ENCODE measurements around the gene LMOD2.

Gene LMOD2

DNA sequence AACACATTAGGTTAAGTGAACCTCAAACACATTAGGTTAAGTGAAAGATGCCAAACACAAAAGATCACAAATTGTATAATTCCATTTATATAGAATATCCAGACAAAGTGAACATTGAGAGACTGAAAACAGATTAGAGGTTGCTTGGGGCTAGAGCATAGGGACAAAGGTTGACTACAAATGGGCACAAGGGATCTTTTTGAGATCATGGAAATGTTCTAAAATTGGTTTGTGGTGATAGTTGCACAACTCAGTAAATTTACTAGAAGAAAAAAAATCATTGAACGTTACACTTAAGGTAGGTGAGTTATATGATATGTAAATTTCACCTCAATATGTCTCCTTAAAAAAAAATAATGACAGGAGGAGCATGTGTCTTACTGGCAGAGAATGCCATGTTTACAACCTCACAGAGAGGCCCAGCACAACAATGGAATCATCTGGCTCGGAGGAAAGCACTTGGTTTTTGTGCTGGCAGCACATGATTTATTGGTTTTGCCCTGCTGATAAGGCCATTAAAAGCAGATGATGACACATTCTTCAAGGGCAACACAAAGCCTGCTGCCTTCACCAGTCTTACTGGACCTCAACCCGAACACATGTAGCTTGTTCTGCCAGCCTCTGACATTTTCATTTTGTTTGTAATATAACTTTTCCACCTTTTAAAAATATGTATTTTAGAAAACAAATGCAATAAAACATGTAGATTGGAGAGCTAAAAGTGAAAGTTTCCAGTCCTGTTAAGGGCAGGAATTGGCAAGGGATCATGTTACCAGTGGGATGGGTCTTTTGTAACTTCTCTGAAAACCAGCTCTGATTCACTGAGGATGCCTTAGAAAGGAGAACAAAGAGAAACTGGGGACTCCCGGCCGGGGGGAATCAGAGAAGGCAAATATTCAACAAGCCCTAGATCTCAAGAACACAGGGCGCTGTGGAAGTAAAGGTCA lies 11.9 kb upstream of the LMOD2 start:
- Histone ChIP-seq H3K9me3 (ENCODE audit: control insufficient read depth, low read length) (no peaks in the 10 kb centered on the region), H3K36me3 (ENCODE audit: control insufficient read depth, insufficient read depth, low read length) (no peaks in the 10 kb centered on the region), H3K9ac (ENCODE audit: low read length) (no peak overlapping the region), H3K4me1 (ENCODE audit: control insufficient read depth, insufficient read depth, low read length) (no peaks in the 10 kb centered on the region), H3K27me3 (ENCODE audit: control insufficient read depth, insufficient read depth, low read length) (peaks cover 9% of the 10 kb centered on the region), H3K4me3 (ENCODE audit: low read length) (no peak overlapping the region)

DNA sequence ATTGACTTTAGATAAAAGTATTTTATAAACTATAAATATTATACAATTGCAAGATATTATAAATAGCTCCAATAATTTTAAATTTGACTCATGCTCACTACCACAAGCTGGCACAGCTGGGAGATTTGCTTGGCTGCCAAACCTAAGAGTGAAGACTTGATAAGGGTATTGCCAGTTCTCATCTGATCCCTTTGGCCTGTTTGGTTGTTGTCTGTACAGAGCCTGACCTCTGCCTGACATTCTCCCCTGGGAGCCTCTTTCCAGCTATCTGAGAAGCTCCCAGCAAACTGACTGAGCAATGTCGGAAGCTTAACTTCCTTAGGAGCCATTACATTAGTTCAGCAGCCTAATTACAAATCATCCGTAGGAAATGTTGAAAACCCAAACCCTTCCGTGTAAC lies 10.2 kb upstream of the LMOD2 start:
- H3K9ac ChIP-seq (ENCODE audit: low read length) = no peak overlapping the region
- no peak overlapping the region for H3K4me3 ChIP-seq (ENCODE audit: low read length)

DNA sequence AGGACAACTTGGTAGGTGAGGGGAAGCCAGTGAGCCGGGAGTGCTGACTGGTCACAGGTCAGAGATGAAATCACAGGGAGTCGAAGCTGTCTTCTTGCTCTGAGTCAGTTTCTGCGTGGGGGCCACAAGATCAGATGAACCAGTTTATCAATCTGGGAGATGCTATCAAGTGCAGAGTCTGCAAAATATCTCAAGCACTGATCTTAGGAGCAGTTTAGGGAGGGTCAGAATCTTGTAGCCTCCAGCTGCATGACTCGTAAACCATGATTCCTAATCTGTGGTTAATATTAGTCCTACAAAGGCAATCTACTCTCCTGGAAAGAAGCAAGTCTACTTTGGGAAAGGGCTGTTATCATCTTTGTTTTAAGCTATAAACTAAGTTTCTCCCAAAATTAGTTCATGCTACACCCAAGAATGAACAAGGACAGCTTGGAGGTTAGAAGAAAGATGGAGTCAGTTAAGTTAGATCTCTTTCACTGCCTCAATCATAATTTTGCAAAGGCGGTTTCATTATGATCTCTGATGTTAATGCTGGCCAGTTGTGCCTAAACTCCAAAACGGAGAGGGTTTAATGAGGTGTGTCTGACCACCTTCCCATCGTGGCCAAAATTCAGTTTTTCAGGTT lies 8.4 kb upstream of the LMOD2 start:
- H3K4me3 ChIP-seq (ENCODE audit: low read length) = no peak overlapping the region
- H3K9me3 ChIP-seq (ENCODE audit: control insufficient read depth, low read length) = no peaks in the 10 kb centered on the region
- H3K27me3 ChIP-seq (ENCODE audit: control insufficient read depth, insufficient read depth, low read length) = peaks cover 9% of the 10 kb centered on the region
- H3K4me1 ChIP-seq (ENCODE audit: control insufficient read depth, insufficient read depth, low read length) = no peaks in the 10 kb centered on the region
- no peak overlapping the region for H3K9ac ChIP-seq (ENCODE audit: low read length)
- no peaks in the 10 kb centered on the region for H3K36me3 ChIP-seq (ENCODE audit: control insufficient read depth, insufficient read depth, low read length)

More for the DNA sequence above, 10.2 kb upstream of the LMOD2 start:
- Histone ChIP-seq H3K27me3 (ENCODE audit: control insufficient read depth, insufficient read depth, low read length) (peaks cover 9% of the 10 kb centered on the region), H3K4me1 (ENCODE audit: control insufficient read depth, insufficient read depth, low read length) (no peaks in the 10 kb centered on the region), H3K36me3 (ENCODE audit: control insufficient read depth, insufficient read depth, low read length) (no peaks in the 10 kb centered on the region), H3K9me3 (ENCODE audit: control insufficient read depth, low read length) (no peaks in the 10 kb centered on the region)

DNA sequence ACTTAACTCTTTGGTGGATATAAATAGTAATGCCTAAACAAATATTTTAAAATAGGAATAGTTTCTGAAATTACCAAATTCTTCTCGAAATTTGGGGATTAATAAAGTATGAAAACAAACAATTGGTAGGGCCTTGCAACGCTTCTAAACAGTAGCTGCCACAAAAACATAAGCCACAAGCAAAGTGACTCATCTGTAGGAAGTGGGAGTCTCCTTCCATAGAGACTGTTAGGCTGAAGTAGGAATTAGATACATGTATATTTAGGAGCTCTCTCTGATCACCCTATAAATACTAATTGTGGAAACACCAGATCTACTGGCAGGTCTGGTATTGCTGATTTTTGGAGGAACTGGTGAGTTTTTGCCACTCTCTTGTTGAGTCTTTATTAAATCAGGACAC lies 5.7 kb upstream of the LMOD2 start:
- Histone ChIP-seq H3K4me3 (ENCODE audit: low read length) (no peak overlapping the region), H3K36me3 (ENCODE audit: control insufficient read depth, insufficient read depth, low read length) (no peaks in the 10 kb centered on the region), H3K9ac (ENCODE audit: low read length) (no peak overlapping the region), H3K4me1 (ENCODE audit: control insufficient read depth, insufficient read depth, low read length) (no peaks in the 10 kb centered on the region), H3K9me3 (ENCODE audit: control insufficient read depth, low read length) (no peaks in the 10 kb centered on the region), H3K27me3 (ENCODE audit: control insufficient read depth, insufficient read depth, low read length) (peaks cover 2% of the 10 kb centered on the region)

DNA sequence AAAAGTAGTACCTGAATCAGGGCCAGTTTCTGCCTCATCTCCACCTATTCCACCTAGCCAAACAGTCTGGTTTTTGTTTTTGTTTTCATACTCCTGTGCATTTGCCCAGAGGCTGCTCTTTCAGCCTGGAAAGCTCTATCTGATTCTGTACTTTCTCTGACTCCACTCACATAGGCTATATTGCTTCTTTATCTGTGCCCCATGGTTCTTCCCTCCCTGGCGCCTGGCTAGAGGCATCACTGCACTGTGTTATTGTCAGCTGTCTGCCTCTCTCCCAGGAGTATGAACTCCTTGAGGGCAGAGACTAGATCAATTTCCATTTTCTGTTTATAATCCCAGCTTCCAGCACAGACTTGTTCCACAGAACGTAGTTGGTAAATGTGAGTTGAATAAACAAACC lies 5.1 kb upstream of the LMOD2 start:
- Histone ChIP-seq H3K4me3 (ENCODE audit: low read length) (no peak overlapping the region), H3K9ac (ENCODE audit: low read length) (no peak overlapping the region), H3K4me1 (ENCODE audit: control insufficient read depth, insufficient read depth, low read length) (no peaks in the 10 kb centered on the region), H3K36me3 (ENCODE audit: control insufficient read depth, insufficient read depth, low read length) (no peaks in the 10 kb centered on the region), H3K27me3 (ENCODE audit: control insufficient read depth, insufficient read depth, low read length) (no peaks in the 10 kb centered on the region), H3K9me3 (ENCODE audit: control insufficient read depth, low read length) (no peaks in the 10 kb centered on the region)

DNA sequence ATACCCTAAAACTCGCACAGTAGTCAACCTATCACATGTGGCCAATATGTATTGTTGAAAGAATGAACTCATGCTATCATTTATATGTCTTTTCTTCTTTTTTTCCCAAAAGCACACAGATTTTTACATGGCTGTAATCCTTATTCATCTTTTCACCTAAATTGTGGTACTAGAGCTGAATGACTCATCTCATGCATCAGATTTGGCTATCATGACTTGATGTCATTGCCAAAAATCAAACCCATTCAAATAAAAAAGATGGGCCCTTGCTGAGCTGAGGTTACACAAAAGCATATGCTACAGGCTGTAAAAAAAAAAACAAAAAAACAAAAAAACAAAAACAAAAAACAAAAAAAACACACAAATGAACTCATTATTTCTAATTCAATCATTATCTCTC lies 3.3 kb upstream of the LMOD2 start:
- H3K9me3 ChIP-seq (ENCODE audit: control insufficient read depth, low read length) = no peaks in the 10 kb centered on the region
- H3K27me3 ChIP-seq (ENCODE audit: control insufficient read depth, insufficient read depth, low read length) = no peaks in the 10 kb centered on the region
- H3K36me3 ChIP-seq (ENCODE audit: control insufficient read depth, insufficient read depth, low read length) = no peaks in the 10 kb centered on the region
- no peak overlapping the region for H3K4me3 ChIP-seq (ENCODE audit: low read length)
- H3K4me1 ChIP-seq (ENCODE audit: control insufficient read depth, insufficient read depth, low read length) = no peaks in the 10 kb centered on the region
- H3K9ac ChIP-seq (ENCODE audit: low read length) = no peak overlapping the region

DNA sequence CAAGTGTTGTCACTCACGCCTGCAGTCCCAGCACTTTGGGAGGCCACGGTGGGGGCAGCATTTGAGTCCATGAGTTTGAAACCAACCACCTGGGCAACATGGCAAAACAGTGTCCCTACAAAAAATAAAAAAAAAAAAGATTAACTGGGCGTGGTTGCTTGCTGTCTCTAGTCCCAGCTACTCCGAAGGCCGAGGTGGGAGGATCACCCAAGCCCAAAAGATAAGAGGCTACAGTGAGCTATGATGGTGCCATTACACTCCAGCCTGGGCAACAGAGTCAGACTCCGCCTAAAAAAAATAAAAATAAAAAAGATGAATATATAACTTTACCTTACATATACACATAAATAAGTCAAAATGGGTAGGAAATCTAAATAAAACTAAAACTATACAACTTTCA lies 2.5 kb upstream of the LMOD2 start:
- H3K4me1 ChIP-seq (ENCODE audit: control insufficient read depth, insufficient read depth, low read length) = no peaks in the 10 kb centered on the region
- H3K36me3 ChIP-seq (ENCODE audit: control insufficient read depth, insufficient read depth, low read length) = no peaks in the 10 kb centered on the region
- H3K9me3 ChIP-seq (ENCODE audit: control insufficient read depth, low read length) = no peaks in the 10 kb centered on the region

DNA sequence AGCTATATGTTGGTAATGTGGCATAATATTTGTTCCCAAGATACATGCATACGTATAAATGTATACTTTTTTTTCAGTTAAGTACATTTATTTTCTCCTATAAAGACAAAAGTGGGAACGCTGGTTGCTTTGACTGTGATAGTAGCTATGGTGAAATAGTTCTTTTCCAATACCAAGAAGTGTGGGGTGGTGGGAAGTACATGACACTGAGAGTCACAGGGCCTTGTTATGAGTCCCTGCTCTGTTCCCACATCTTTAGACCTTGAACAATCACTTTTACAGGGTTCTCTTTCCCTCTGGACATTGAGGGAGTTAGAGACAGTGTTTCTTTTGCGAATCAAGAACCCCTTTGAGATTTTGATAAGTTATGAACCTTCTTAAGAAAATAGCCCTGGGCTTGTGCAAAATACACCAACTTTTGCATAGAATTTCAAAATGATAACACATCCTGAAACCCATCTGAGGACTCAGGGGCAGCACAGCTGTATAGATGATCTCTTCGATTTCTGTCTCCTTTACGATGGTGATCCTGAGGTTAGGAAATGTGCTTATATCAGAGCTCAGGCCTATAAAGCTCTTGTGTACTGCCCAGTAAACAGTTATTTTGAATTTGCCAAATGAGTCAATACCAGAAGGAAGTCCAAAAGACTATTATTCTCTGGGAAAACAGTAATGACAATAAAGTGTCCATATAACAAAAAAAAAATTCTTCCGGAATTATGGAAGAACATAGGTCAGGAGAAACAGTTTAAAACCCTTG lies 1.1 kb downstream of the LMOD2 start:
- Histone ChIP-seq H3K27me3 (ENCODE audit: control insufficient read depth, insufficient read depth, low read length) (no peaks in the 10 kb centered on the region), H3K4me3 (ENCODE audit: low read length) (no peak overlapping the region), H3K36me3 (ENCODE audit: control insufficient read depth, insufficient read depth, low read length) (no peaks in the 10 kb centered on the region), H3K9me3 (ENCODE audit: control insufficient read depth, low read length) (no peaks in the 10 kb centered on the region), H3K4me1 (ENCODE audit: control insufficient read depth, insufficient read depth, low read length) (no peaks in the 10 kb centered on the region), H3K9ac (ENCODE audit: low read length) (no peak overlapping the region)

More for the DNA sequence above, 2.5 kb upstream of the LMOD2 start:
- no peak overlapping the region for H3K4me3 ChIP-seq (ENCODE audit: low read length)
- no peaks in the 10 kb centered on the region for H3K27me3 ChIP-seq (ENCODE audit: control insufficient read depth, insufficient read depth, low read length)
- no peak overlapping the region for H3K9ac ChIP-seq (ENCODE audit: low read length)

DNA sequence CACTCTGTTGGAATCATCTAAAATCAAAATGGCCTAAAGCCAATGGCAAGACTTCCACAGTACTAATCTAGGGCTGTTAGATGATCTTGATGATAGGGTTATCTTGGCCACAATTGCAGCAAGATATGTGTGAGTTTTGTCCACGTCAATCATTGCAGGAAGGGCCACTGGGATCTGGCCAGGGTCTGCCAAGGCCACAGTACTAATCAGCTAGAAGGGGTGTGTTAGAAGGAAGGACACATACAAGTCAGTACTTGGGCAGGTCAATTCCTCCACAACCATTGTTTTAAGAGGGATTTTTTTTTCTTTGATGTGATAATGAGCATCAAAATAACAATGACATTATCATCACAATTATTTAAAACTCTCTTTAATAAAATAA lies 1.6 kb downstream of the LMOD2 start:
- Histone ChIP-seq H3K9ac (ENCODE audit: low read length) (no peak overlapping the region), H3K4me3 (ENCODE audit: low read length) (no peak overlapping the region), H3K36me3 (ENCODE audit: control insufficient read depth, insufficient read depth, low read length) (no peaks in the 10 kb centered on the region), H3K4me1 (ENCODE audit: control insufficient read depth, insufficient read depth, low read length) (no peaks in the 10 kb centered on the region), H3K27me3 (ENCODE audit: control insufficient read depth, insufficient read depth, low read length) (no peaks in the 10 kb centered on the region), H3K9me3 (ENCODE audit: control insufficient read depth, low read length) (no peaks in the 10 kb centered on the region)

DNA sequence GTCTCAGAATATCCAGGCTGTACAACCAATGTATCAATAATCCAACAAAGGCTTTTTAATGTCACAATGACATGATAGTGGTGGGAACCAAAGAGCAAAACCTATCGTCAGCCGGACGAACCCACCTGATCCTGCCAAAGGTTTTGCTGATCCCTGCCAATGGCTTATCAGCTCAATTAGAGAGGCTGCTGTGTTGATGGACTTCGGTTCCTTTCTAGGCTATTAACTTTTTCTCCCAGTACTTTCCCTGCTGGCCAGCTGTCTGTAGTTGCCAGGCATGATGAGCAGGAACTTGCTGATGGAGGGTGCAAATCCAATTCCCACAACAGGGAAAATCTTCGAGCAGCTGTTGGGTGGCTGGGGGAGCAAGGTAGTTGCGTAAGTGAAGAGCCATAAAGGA lies 2.4 kb downstream of the LMOD2 start:
- H3K4me1 ChIP-seq (ENCODE audit: control insufficient read depth, insufficient read depth, low read length) = no peaks in the 10 kb centered on the region
- no peaks in the 10 kb centered on the region for H3K27me3 ChIP-seq (ENCODE audit: control insufficient read depth, insufficient read depth, low read length)
- no peak overlapping the region for H3K9ac ChIP-seq (ENCODE audit: low read length)
- H3K36me3 ChIP-seq (ENCODE audit: control insufficient read depth, insufficient read depth, low read length) = no peaks in the 10 kb centered on the region
- no peaks in the 10 kb centered on the region for H3K9me3 ChIP-seq (ENCODE audit: control insufficient read depth, low read length)
- H3K4me3 ChIP-seq (ENCODE audit: low read length) = no peak overlapping the region

DNA sequence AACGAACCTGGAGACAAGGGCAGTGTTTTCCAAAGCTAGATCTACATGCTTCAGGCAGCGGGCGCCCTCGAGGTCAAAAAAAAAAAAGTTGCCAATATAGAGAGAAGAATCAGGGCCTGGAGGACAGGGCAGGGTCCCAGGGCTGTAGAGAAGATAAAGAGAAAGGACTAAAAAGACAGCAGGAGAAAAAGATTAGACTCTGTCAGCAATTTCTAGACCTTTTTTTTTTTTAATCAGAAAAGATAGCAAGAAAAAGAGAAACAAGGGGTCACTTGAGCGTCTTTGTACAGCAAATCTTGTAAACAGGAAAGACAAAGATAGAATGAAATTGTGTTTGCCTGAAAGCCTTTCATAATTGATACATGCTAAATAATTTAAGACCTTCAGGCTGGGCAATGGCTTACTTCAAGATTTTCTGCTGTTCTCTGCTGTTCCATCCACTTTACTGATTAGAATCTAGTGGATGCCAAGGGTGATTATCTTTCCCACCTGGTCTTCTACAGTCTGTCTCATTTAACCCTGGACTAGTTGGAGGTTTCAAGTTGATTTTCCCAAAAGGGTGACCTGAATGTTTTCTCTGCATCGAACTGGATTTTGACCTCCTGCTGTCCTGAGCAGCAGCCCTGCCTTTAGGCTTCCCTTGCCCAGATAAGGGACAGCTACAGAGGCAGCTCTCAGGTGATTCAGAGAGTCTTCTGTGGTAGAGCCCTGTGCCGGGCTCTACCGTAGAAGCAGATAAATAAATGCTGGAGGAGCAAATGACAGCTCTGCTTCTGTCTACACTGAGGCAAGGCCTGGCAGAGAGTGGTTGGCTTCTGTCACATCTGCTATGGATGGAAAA lies 5.1 kb downstream of the LMOD2 start:
- no peaks in the 10 kb centered on the region for H3K9me3 ChIP-seq (ENCODE audit: control insufficient read depth, low read length)
- H3K9ac ChIP-seq (ENCODE audit: low read length) = no peak overlapping the region
- H3K4me1 ChIP-seq (ENCODE audit: control insufficient read depth, insufficient read depth, low read length) = no peaks in the 10 kb centered on the region
- H3K4me3 ChIP-seq (ENCODE audit: low read length) = no peak overlapping the region
- H3K36me3 ChIP-seq (ENCODE audit: control insufficient read depth, insufficient read depth, low read length) = no peaks in the 10 kb centered on the region
- H3K27me3 ChIP-seq (ENCODE audit: control insufficient read depth, insufficient read depth, low read length) = no peaks in the 10 kb centered on the region
